ENCODE results near the gene MXRA7.

MXRA7 gene

GRCh38 chr17:76676629-76677028 is 34.1 kb downstream of the MXRA7 start:
- H3K4me3 ChIP-seq (ENCODE audit: low read length in 2 of 2): no peak overlapping the region
- no peaks in the 10 kb centered on the region for H3K79me1 ChIP-seq (ENCODE audit: low read depth, low read length)
- H2BK120ac ChIP-seq (ENCODE audit: low read depth, low read length): no peak overlapping the region
- no peak overlapping the region for H3K18ac ChIP-seq (ENCODE audit: low read length)
- no peak overlapping the region for H3K4ac ChIP-seq (ENCODE audit: low read length)
- H2AK5ac ChIP-seq (ENCODE audit: low read depth, low read length): no peak overlapping the region
- peaks cover 0 to 2% of the 10 kb centered on the region in 2 donors for H3K4me1 ChIP-seq (ENCODE audit: control insufficient read depth in 2 of 2, insufficient read depth in 1 of 2, low read depth in 1 of 2, low read length in 2 of 2)
- no peak overlapping the region for H3K14ac ChIP-seq (ENCODE audit: low read length)
- no peaks in the 10 kb centered on the region for H3K9me3 ChIP-seq (replicated peaks in 1 of 2; ENCODE audit: control insufficient read depth in 2 of 2, insufficient read depth in 1 of 2, low read depth in 1 of 2, low read length in 2 of 2)
- no CpG with 5 or more reads among the region's 6 CpGs for WGBS, 2 donors (ENCODE audit: extremely low coverage in 2 of 2, insufficient read length in 2 of 2, insufficient replicate concordance in 1 of 2)
- H3K9ac ChIP-seq (ENCODE audit: low read depth, low read length, poor library complexity): no peak overlapping the region
- no peak overlapping the region for H2BK5ac ChIP-seq (ENCODE audit: low read length)
- no peak overlapping the region for H2AFZ ChIP-seq (ENCODE audit: low read length)
- DNase-seq (ENCODE audit: low spot score): no peak
- H3K36me3 ChIP-seq (replicated peaks in 1 of 2; ENCODE audit: control insufficient read depth in 2 of 2, insufficient read depth in 2 of 2, low read length in 2 of 2): peaks cover 0 to 5% of the 10 kb centered on the region in 2 donors
- H3K23ac ChIP-seq (ENCODE audit: low read depth, low read length, poor library complexity): no peak overlapping the region
- no peaks in the 10 kb centered on the region for H3K27me3 ChIP-seq (ENCODE audit: control insufficient read depth in 3 of 3, insufficient read depth in 3 of 3, low read depth in 1 of 3, low read length in 3 of 3)
- H4K91ac ChIP-seq (ENCODE audit: low read depth, low read length, poor library complexity): no peak overlapping the region
- H3K4me2 ChIP-seq (ENCODE audit: insufficient read depth, low read length, poor library complexity, severe bottlenecking): no peak overlapping the region
- H2BK12ac ChIP-seq (ENCODE audit: low read length): no peak overlapping the region
- no peak overlapping the region for H2BK15ac ChIP-seq (ENCODE audit: low read length)
- H4K8ac ChIP-seq (ENCODE audit: low read depth, low read length): no peak overlapping the region
- no peak overlapping the region for H3K27ac ChIP-seq (replicated peaks; ENCODE audit: low read length)

GRCh38 chr17:76675648-76676047 is 35.1 kb downstream of the MXRA7 start:
- Histone ChIP-seq H3K9me3 (replicated peaks in 1 of 2; ENCODE audit: control insufficient read depth in 2 of 2, insufficient read depth in 1 of 2, low read depth in 1 of 2, low read length in 2 of 2) (no peaks in the 10 kb centered on the region), H4K8ac (ENCODE audit: low read depth, low read length) (no peak overlapping the region), H3K23ac (ENCODE audit: low read depth, low read length, poor library complexity) (no peak overlapping the region), H2BK5ac (ENCODE audit: low read length) (no peak overlapping the region), H3K4me3 (ENCODE audit: low read length in 2 of 2) (no peak overlapping the region), H3K18ac (ENCODE audit: low read length) (no peak overlapping the region), H3K27me3 (ENCODE audit: control insufficient read depth in 3 of 3, insufficient read depth in 3 of 3, low read depth in 1 of 3, low read length in 3 of 3) (no peaks in the 10 kb centered on the region), H3K9ac (ENCODE audit: low read depth, low read length, poor library complexity) (no peak overlapping the region), H3K14ac (ENCODE audit: low read length) (no peak overlapping the region), H2BK120ac (ENCODE audit: low read depth, low read length) (no peak overlapping the region), H3K4me1 (ENCODE audit: control insufficient read depth in 2 of 2, insufficient read depth in 1 of 2, low read depth in 1 of 2, low read length in 2 of 2) (peaks cover 5 to 6% of the 10 kb centered on the region in 2 donors), H3K79me1 (ENCODE audit: low read depth, low read length) (no peaks in the 10 kb centered on the region), H4K91ac (ENCODE audit: low read depth, low read length, poor library complexity) (no peak overlapping the region), H2AK5ac (ENCODE audit: low read depth, low read length) (no peak overlapping the region), H2BK15ac (ENCODE audit: low read length) (no peak overlapping the region), H3K27ac (replicated peaks; ENCODE audit: low read length) (no peak overlapping the region), H2BK12ac (ENCODE audit: low read length) (no peak overlapping the region), H2AFZ (ENCODE audit: low read length) (no peak overlapping the region), H3K4me2 (ENCODE audit: insufficient read depth, low read length, poor library complexity, severe bottlenecking) (no peak overlapping the region), H3K4ac (ENCODE audit: low read length) (no peak overlapping the region), H3K36me3 (replicated peaks in 1 of 2; ENCODE audit: control insufficient read depth in 2 of 2, insufficient read depth in 2 of 2, low read length in 2 of 2) (peaks cover 0 to 5% of the 10 kb centered on the region in 2 donors)
- WGBS, 2 donors (ENCODE audit: extremely low coverage in 2 of 2, insufficient read length in 2 of 2, insufficient replicate concordance in 1 of 2): no CpG with 5 or more reads among the region's 6 CpGs
- DNase-seq (ENCODE audit: low spot score): no peak

GRCh38 chr17:76674600-76674999 is 36.2 kb downstream of the MXRA7 start:
- Histone ChIP-seq H3K4ac (ENCODE audit: low read length) (no peak overlapping the region), H2BK15ac (ENCODE audit: low read length) (no peak overlapping the region), H2AK5ac (ENCODE audit: low read depth, low read length) (no peak overlapping the region), H3K9me3 (replicated peaks in 1 of 2; ENCODE audit: control insufficient read depth in 2 of 2, insufficient read depth in 1 of 2, low read depth in 1 of 2, low read length in 2 of 2) (no peaks in the 10 kb centered on the region), H2BK5ac (ENCODE audit: low read length) (no peak overlapping the region), H3K4me1 (ENCODE audit: control insufficient read depth in 2 of 2, insufficient read depth in 1 of 2, low read depth in 1 of 2, low read length in 2 of 2) (peaks cover 5 to 6% of the 10 kb centered on the region in 2 donors), H3K27ac (replicated peaks; ENCODE audit: low read length) (no peak overlapping the region), H2BK120ac (ENCODE audit: low read depth, low read length) (no peak overlapping the region), H3K23ac (ENCODE audit: low read depth, low read length, poor library complexity) (no peak overlapping the region), H3K18ac (ENCODE audit: low read length) (no peak overlapping the region), H4K8ac (ENCODE audit: low read depth, low read length) (no peak overlapping the region), H3K27me3 (ENCODE audit: control insufficient read depth in 3 of 3, insufficient read depth in 3 of 3, low read depth in 1 of 3, low read length in 3 of 3) (no peaks in the 10 kb centered on the region), H3K14ac (ENCODE audit: low read length) (no peak overlapping the region), H3K36me3 (replicated peaks in 1 of 2; ENCODE audit: control insufficient read depth in 2 of 2, insufficient read depth in 2 of 2, low read length in 2 of 2) (peaks cover 0 to 5% of the 10 kb centered on the region in 2 donors), H2BK12ac (ENCODE audit: low read length) (no peak overlapping the region), H3K4me3 (ENCODE audit: low read length in 2 of 2) (no peak overlapping the region), H3K79me1 (ENCODE audit: low read depth, low read length) (no peaks in the 10 kb centered on the region), H4K91ac (ENCODE audit: low read depth, low read length, poor library complexity) (no peak overlapping the region), H2AFZ (ENCODE audit: low read length) (no peak overlapping the region), H3K9ac (ENCODE audit: low read depth, low read length, poor library complexity) (no peak overlapping the region), H3K4me2 (ENCODE audit: insufficient read depth, low read length, poor library complexity, severe bottlenecking) (no peak overlapping the region)
- DNase-seq (ENCODE audit: low spot score): no peak
- no CpG with 5 or more reads among the region's 5 CpGs for WGBS, 2 donors (ENCODE audit: extremely low coverage in 2 of 2, insufficient read length in 2 of 2, insufficient replicate concordance in 1 of 2)

GRCh38 chr17:76673729-76674128 is 37.0 kb downstream of the MXRA7 start:
- H3K9ac ChIP-seq (ENCODE audit: low read depth, low read length, poor library complexity): no peak overlapping the region
- H3K4me3 ChIP-seq (ENCODE audit: low read length in 2 of 2): no peak overlapping the region
- H3K18ac ChIP-seq (ENCODE audit: low read length): no peak overlapping the region
- H4K8ac ChIP-seq (ENCODE audit: low read depth, low read length): no peak overlapping the region
- no peaks in the 10 kb centered on the region for H3K27me3 ChIP-seq (ENCODE audit: control insufficient read depth in 3 of 3, insufficient read depth in 3 of 3, low read depth in 1 of 3, low read length in 3 of 3)
- H3K36me3 ChIP-seq (replicated peaks in 1 of 2; ENCODE audit: control insufficient read depth in 2 of 2, insufficient read depth in 2 of 2, low read length in 2 of 2): peaks cover 0 to 5% of the 10 kb centered on the region in 2 donors
- H2BK15ac ChIP-seq (ENCODE audit: low read length): no peak overlapping the region
- H3K4ac ChIP-seq (ENCODE audit: low read length): no peak overlapping the region
- no CpG with 5 or more reads among the region's 5 CpGs for WGBS, 2 donors (ENCODE audit: extremely low coverage in 2 of 2, insufficient read length in 2 of 2, insufficient replicate concordance in 1 of 2)
- H2BK12ac ChIP-seq (ENCODE audit: low read length): no peak overlapping the region
- peaks cover 5 to 6% of the 10 kb centered on the region in 2 donors for H3K4me1 ChIP-seq (ENCODE audit: control insufficient read depth in 2 of 2, insufficient read depth in 1 of 2, low read depth in 1 of 2, low read length in 2 of 2)
- no peak overlapping the region for H3K27ac ChIP-seq (replicated peaks; ENCODE audit: low read length)
- H2AFZ ChIP-seq (ENCODE audit: low read length): no peak overlapping the region
- no peaks in the 10 kb centered on the region for H3K79me1 ChIP-seq (ENCODE audit: low read depth, low read length)
- H2BK5ac ChIP-seq (ENCODE audit: low read length): no peak overlapping the region
- no peak overlapping the region for H4K91ac ChIP-seq (ENCODE audit: low read depth, low read length, poor library complexity)
- no peak overlapping the region for H3K4me2 ChIP-seq (ENCODE audit: insufficient read depth, low read length, poor library complexity, severe bottlenecking)
- H2BK120ac ChIP-seq (ENCODE audit: low read depth, low read length): no peak overlapping the region
- H3K14ac ChIP-seq (ENCODE audit: low read length): no peak overlapping the region
- no peak overlapping the region for H3K23ac ChIP-seq (ENCODE audit: low read depth, low read length, poor library complexity)
- no peaks in the 10 kb centered on the region for H3K9me3 ChIP-seq (replicated peaks in 1 of 2; ENCODE audit: control insufficient read depth in 2 of 2, insufficient read depth in 1 of 2, low read depth in 1 of 2, low read length in 2 of 2)
- H2AK5ac ChIP-seq (ENCODE audit: low read depth, low read length): no peak overlapping the region
- no peak for DNase-seq (ENCODE audit: low spot score)
